T-helper 1 cell treated with Interleukin-12 subunit alpha and Interleukin-12 subunit beta and Interleukin-4 antibody, amounts not matched to agents 30 ng/mL and 1 ng/mL, for 36 hours (primary cell): ENCODE results near the gene FOXN1. TPM values are rescaled to one million over a fixed set of nuclear protein-coding genes. Genes with fewer than 3 reads are reported as not detected.

Experiments used
- intact Hi-C: fragments of 100-400 bp; cut with micrococcal nuclease; formaldehyde crosslinking; loops from one replicate; pipeline ENCODE4 v1.15.1; 2024
- total RNA-seq: library from RNA; stranded (reverse); gene quantifications from 2 replicates; pipeline ENCODE4 v1.2.3, GENCODE V29; 2022

Gene FOXN1
- total RNA-seq, 1 donor from 2014 or later: not detected

DNA sequence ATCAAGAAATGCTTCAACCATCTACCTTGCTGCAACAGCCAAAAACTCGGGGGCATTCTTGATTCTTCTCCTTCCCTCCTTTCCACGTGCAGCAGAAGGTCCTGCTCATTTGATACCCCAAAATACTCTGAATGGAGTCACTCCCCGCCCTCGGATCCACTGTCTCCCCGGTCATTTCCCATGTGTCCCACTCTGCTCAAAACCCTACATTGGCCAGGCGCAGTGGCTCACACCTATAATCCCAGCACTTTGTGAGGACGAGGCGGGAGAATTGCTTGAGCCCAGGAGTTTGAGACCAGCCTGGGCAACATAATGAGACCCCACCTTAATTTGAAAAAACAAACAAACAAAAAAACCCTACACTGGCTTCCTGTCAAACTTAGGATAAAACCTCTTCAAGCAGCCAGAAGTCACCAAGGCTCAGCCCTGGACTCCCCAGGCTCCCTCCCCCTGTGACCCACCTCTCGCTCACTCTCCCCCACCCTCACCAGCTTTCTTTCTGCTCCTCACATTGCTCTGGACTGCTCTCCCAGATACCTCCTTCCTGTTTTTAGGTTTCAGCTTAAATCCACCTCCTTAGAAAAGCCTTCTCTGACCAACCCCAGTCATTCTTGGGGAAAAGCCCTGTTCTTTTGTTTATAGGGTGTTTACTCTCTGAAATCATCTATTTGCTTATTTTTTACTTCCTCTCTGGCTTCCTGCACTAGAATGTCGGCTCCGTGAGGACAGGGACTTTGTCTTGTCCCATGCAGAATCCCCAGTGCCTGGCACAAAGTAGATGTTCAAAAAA, 29.9 kb upstream of the FOXN1 start:
- intact Hi-C loops: no loop called here

DNA sequence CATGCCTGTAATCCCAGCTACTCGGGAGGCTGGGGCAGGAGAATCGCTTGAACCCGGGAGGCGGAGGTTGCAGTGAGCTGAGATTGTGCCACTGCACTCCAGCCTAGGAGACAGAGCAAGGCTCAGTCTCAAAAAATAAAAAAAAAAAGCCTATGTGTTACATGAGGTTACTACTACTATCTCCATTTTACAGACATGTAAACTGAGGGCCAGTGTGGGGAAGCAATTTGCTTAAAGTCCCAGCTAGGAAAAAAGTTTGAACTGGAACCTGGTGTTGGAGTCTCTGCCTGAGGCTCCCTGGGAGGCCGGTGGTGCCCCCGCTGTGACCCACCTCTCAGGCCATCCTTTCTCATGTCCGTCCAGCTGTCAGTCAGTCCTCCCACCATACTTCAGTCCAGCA, 28.2 kb upstream of the FOXN1 start:
- intact Hi-C loops: no loop called here

DNA sequence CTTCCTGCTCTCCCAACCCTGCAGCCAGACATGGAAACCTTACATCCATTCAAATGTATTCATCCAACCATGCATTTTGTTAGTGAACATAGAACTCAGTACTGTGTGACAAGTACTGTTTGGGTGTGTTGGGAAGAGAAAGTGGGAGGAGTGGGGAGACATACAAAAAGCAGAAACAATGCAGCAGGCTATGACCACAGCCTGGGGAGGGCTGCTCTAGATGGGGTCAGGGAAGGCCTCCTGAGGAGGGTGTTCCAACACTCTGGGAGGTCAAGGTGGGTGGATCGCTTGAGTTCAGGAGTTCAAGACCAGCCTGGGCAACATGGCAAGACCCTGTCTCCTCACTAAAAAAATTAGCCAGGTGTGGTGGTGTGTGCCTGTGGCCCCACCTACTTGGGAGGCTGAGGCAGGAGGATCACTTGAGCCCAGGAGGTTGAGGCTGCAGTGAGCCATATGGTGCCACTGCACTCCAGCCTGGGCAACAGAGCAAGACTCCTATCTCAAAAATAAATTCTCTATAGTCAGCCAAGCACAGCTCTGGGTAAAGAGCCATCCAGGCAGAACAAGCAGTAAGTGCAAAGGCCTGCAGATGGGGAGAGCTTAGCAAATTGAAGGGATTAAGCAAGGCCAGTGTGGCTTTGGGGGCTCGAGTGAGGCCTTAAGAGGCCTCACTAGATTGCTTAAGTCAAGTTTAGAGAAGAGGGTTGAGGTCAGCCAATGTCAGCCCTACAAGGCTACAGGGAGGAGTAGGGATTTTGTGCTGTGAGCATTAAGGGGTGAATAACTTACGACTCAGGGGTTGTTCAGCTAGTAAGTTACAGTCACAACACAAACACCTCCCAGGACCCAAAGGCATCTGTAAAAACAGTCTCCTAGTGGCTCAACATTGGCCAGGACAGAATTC, 27.2 kb upstream of the FOXN1 start:
- intact Hi-C loops: no loop called here

DNA sequence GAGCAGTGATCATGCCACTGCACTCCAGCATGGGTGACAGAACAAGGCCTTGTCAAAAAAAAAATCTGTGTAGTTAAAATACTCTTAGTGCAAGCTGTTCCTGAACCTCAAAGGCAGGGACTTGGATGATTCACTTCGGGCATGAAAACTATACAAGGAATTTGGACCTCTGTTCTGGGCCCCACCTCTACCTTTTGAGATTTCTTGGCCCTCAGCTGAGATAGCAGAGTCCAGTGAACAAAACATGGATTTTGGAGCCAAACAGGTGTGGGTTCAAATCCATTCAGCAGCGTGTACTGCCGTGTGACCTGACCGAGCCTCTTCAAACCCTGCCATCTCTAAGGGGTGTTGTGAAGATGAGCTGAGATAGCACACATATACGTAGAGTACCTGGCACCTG, 25.9 kb upstream of the FOXN1 start:
- intact Hi-C loops: no loop called here

DNA sequence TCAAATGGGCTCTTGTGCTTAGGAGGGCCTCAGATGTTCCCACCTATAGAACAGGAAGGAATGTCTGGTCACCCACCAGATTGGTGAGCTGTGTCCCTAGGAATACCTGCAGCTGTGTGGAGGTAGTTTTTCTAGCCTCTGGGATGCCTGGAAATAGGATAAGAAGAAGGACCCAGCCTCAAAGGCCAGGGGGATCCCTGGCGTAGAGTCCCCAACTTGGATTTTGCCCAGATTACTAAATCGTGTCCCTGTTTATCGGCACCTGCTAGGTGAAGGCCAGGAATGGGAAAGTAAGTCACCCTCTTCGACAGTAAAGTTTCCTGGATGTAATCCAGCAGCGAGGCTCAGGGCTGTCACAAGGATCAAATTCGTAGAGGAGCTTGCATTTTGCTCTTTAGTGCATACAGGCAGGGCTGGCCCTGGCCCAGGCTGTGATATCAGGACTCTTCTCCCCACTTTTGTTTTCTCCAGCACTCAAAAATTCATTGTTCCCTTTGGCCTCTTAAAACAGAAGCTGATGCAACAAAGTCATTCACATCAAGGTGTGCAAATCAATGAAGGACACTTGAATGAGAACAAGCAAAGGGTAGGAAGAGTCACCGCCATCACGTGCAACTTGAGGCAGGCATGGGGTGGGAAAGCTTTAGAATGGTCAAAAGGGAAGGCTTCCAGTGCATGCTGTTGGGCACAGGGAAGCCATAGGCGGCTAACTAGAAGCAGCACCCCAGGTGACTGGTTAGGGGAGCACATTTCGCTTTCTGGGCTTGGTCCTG, 25.2 kb upstream of the FOXN1 start:
- intact Hi-C loops: no loop called here

DNA sequence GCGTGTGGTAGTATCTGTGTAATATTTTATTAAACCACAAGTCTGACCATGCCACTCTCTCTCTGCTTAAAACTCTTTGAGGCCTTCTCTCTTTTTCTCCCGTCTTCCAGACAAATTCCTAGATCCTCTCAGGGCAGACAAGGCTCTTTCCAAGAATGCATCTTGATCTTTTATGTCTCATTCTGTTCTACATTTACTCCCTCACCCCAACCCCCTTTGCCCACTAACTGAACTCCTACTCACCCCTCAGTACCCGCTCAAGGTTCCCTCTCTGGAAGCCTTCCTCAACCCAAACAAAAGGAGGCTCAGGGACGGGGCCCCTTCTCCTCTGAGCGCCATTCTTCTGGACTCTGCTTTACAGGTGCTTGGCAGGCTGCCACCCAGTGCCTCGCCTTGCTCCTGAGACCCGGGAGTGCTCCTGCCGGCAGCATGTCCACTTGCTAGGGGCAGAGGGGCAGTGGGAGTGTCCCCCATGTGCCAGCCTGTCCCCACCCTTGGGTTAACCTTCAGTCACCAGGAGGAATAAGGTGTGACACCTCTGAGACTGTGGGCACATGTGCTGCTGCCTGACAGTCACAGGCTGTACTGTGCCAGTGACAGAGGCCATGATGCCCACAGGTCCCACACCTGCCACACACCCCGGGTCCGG, 23.5 kb upstream of the FOXN1 start:
- intact Hi-C loops: no loop called here

DNA sequence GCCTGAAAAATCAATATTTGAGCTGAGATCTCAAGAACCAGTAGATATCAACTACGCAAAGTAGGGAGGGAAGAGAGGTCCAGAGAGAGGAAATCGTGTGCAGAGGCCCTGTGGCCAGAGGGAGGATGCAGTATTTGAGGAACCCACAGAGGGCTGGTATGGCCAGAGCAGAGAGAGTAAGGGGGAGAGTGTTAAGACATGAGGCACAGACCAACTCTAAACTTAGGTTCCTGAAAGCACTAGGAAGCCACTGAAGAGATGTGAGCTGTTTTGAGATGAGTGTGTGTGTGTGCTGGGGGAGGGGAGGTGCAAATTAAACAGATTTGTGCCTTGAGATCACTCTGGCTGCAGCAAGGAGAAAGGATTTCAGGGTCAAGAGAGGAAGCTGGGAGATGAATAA, 21.9 kb upstream of the FOXN1 start:
- intact Hi-C loops: no loop called here

DNA sequence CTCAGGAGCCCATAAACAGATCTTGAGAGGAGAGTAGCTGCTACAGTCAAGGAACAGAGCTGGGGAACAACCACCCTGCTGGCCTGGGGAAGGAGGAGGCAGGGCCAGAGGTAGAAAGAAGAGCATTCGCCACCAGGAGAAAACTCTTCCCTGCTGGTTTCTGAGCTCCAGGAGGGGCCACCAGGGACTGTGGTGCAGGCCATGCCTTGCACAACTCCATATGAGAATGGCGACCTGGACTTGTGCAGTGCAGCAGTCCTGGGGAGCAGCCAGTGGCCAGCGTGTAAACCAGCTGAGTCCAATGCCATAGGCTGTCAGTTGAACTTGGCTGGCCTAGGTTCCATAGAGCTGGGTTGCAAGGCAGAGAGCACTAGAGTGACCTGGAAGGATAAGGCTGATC, 21.1 kb upstream of the FOXN1 start:
- intact Hi-C loops: no loop called here

DNA sequence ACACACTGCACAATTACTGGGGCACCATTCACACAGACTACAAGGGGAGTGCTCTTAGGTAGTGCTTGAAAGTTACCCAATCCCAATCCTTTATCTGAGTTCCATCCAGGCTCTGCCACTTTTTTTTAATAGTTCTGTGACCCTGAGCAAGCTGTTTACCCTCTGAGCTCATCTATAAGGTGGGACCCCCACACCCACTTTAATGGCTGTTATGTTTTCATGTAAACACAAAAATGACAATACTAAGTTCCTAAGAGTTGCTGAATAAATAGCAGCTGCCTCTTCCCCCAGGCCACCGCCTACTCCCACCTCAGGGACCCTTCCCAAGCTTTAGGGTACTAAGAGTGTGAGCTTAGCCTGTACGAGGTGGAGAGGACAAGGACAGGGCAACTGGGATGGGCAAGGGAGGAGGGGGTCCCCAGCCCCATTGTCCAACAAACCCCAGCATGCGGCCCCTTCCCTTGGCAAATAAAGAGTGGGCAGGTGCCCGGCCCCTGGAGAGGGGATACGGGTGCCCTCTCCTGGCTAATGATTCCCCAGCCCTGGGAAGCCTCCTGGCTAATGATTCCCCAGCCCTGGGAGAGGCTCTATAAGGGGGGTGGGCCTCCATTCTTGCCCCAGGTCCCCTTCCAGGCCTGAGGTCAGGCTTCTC, 18.1 kb upstream of the FOXN1 start:
- intact Hi-C loops: no loop called here

DNA sequence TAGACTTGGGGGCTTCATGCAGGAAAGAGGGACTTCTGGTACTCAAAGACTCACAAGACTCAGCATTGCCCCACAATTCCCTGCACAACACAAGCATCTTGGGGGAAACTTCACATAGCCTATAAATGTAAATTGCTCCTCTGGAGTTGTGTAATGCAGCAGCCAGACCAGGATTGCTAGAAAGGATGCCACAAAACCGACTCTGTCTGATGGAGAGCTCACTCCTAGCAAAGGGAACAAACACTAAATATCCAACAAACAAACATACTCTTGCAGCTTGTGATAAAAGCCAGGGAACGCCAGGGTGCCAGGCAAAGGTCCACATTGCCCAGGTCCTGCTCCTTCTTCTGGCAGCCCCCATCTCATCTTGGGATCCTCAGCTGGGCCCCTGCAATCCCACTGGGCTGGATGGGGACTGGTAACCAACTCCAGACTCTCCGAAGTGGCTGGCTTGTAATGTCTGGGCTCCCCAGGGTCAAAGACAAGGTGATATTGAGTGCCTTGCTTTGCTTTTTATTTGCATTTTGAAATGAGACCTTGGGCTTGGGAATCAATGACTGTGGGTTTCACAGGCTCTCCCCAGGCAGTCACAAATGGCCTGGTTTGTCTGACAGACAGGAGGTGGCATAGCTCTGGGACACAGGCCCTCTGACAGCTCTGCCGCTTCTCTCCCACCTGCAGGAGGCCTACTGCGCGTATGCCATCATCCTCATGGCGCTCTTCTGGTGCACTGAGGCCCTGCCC, 17.4 kb upstream of the FOXN1 start:
- intact Hi-C loops: no loop called here

DNA sequence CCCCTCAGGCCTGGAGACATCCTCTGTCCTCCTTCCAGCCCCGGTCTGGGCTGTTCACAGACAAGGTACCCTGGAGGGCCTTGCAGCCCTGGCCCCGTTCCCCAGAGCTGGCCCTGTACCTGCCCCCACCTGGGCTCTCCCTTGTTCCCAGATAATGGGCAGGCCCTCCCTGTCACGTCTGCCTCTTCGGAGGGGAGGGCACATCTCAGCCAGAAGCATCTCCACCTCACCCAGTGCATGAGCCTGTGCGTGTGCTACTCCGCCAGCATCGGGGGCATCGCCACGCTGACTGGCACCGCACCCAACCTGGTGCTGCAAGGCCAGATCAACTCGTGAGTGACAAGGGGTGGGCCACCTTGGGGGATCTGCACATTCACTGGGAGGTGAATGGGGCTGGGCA, 14.9 kb upstream of the FOXN1 start:
- intact Hi-C loops: loop anchor here (5.0 kb wide), 1 partner anchor 226 kb away; the partner anchor contains the start of genes RAB34 and RPL23A

DNA sequence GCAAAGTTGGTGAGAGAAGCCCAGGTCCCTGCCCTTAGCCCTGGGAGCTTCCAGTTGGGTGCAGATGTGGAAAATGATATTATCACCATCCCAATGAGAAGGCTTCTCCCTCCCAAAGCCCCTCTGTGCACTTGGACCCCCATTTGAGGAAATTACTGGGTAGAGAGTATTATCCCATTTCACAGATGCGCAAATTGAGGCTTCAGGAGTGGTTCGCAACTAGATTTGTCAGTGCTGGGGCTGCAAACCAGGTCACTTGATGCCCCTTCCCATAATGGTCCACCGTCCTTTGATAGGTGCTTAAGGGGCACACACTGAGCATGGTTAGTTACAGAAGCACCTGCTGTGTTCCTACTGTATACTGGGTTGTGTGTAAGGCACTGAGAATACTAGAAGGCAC, 14.3 kb upstream of the FOXN1 start:
- intact Hi-C loops: loop anchor here (5.0 kb wide), 1 partner anchor 225 kb away; the partner anchor contains the start of genes RAB34 and RPL23A

DNA sequence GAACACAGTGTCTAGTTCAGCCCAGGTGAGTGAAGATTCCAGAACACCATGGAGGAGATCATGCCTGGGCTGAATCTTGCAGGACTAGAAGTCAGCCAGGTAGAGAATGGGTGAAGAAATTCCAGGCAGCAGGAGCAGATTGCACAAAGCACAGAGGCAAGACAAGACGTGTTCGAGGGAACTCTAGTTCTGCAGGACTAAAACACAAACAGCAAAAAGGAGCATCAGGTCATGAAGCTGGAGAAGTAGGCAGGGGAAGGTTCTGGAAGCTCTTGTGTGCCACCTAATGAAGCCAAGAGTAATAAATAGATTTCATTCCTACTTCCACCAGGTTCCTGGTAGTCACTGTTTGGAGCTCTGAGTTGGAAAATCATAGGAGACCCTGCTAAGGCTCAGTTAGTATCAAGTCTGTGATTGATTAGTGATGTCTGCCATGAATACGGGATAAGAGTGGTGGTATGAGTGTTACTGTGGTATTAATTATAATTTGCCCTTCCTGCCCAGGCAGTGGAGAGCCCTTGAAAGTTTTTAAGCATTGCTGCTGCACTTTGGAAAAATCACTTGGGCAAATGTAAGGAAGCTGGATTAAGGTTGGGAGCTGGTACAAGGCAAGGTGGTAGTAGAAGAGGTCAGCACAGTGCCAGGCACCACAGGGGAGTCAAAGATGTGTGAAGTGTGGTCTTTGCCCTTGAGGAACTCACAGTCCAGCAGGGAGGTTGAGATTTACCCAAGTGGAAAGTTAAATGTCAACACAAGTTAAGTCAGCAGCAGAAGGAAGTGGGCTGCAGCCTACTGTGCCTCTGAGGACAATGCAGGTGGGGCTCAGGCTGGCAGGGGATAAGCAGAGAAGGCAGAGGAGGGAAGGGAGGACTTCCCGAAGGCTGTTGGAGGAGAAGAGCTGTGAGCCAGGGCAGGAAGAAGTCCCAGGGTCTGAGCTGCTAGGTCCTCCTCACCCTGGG, 13.5 kb upstream of the FOXN1 start:
- intact Hi-C loops: loop anchor here (5.0 kb wide), 1 partner anchor 225 kb away; the partner anchor contains the start of genes RAB34 and RPL23A

DNA sequence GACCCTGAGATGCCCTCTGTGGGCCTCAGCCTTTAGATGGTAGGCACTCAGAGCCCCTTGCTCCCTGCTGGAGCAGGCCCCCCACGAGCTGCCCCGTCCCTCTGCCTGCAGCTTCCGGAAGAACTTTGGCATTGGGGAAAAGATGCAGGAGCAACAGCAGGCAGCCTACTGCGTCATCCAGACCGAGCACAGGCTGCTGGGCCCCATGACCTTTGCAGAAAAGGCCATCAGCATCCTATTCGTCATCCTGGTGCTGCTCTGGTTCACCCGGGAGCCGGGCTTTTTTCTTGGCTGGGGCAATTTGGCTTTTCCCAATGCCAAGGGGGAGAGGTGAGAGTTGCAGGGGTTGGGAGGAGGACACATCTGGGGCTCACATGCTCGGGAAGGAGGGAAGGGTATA, 12.7 kb upstream of the FOXN1 start:
- intact Hi-C loops: loop anchor here (5.0 kb wide), 1 partner anchor 224 kb away; the partner anchor contains the start of genes RAB34 and RPL23A

DNA sequence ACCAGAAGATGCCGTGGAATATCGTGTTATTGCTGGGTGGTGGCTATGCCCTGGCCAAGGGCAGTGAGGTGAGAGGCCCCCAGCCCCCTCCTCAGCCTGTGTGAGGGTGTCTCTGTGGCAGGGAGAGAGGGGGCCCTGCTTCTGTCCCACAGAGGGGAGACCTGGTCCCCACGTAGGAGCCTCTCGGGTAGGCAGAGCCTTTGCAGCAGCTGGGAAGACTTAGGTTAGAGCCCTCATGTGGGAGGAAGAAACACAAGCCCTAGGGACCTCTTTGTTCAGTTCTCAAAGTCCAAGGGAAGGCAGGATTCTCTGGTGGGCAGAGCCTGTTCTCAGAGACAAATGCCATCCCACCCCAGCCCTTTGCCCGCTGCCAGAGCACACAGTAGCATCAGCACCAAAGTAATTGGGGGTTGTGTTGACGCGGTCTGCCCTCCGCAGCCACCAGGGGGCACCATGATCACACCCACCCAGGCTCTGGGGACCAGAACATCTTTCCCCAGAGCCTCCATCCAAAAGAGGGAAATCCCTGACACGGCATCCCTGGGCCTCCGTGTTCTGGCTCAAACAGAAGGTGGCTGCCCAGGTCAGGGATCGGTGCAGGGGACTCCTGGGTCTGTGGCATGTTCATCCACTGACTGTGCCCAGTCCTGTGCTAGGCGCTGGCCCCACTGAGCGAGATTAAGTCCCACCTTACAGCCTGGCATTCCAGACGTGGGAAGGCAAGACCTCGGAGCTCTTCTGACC, 11.5 kb upstream of the FOXN1 start:
- intact Hi-C loops: loop anchor here (1.0 to 5.0 kb wide), 5 partner anchors 46 to 223 kb away; partner anchors contain the start of genes PIGS, RAB34, RPL23A and SPAG5

DNA sequence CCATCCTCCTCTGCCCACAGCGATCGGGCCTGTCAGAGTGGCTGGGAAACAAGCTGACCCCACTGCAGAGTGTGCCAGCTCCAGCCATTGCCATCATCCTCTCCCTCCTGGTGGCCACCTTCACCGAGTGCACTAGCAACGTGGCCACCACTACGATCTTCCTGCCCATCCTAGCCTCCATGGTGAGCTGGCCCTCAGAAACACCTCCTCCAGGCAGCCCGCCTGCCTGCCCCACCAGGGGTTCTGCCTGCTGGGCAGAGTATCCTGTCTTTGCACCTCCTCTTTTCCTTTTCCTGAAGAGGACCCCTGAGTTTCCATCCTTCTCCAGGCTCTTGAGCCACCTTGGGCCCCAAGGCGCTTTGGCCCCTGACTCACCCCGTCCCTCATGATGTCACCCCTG, 10.5 kb upstream of the FOXN1 start:
- intact Hi-C loops: loop anchor here (2.0 kb wide), 1 partner anchor 53 kb away; no protein-coding TSS in a partner anchor

DNA sequence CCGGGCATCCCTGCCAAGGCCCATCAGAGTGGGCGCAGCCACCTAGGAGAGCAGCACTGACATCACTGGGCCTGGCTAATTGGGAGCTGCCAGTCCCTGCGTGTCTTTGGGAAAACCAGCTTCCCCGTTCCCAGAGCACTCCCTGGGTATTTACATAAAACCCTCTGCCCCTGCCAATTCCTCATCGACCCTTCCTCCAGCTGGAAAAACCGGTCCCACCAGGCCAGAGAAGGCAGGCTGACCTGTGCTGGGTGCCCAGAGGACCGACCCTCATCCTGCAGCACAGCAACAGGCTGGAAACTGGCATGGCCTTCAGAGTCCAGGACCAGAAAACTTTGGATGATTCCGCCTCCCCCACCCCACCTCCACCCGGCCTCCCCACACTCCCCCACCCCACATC, 8.2 kb upstream of the FOXN1 start:
- intact Hi-C loops: no loop called here
